Choroid plexus epithelial cell (primary cell): Measurements from ENCODE around the gene STXBP3.

Source experiments
- DNase-seq: peaks from one replicate; pipeline ENCODE4 v3.0.0-alpha.2; 2010; ENCODE audit warnings: low read depth
- H3K4me3 ChIP-seq: 2 replicates; pipeline ENCODE4 v1.5.1; 2011; ENCODE audit warnings: low read depth, mild to moderate bottlenecking, control low read depth, low read length, moderate library complexity
- CTCF ChIP-seq: conservative IDR thresholded peaks from 2 replicates; pipeline ENCODE4 v1.5.1; 2011; ENCODE audit warnings: low read depth, mild to moderate bottlenecking, control low read depth, inconsistent platforms, low read length, moderate library complexity

The STXBP3 gene

GRCh38 chr1:108851567-108851966 is 105.1 kb downstream of the STXBP3 start:
- H3K4me3 ChIP-seq: no peak overlapping the region
- TF ChIP-seq CTCF: no peak
- DNase-seq: peak; percentile 28

GRCh38 chr1:108852221-108852975 is 105.9 kb downstream of the STXBP3 start:
- DNase-seq: peak; percentile 72

GRCh38 chr1:108854221-108855019 is 107.9 kb downstream of the STXBP3 start:
- no peak for TF ChIP-seq CTCF
- DNase-seq: no peak
- no peak overlapping the region for H3K4me3 ChIP-seq

More at GRCh38 chr1:108852221-108852975, 105.9 kb downstream of the STXBP3 start:
- H3K4me3 ChIP-seq: no peak overlapping the region
- TF ChIP-seq CTCF: no peak

- no peak within 1 kb of the TSS for H3K4me3 ChIP-seq
- no peak for DNase-seq
- TF ChIP-seq CTCF: no peak
Observed at GRCh38 chr1:108856994-108857393, 110.5 kb downstream of the STXBP3 start, which contains the start of gene AKNAD1. Gene AKNAD1 (minus strand): TSS chr1:108857094. CDS start chr1:108852664, 4,430 bp downstream.

GRCh38 chr1:108858230-108858950 is 111.9 kb downstream of the STXBP3 start:
- TF ChIP-seq CTCF: no peak
- no peak for DNase-seq
- no peak overlapping the region for H3K4me3 ChIP-seq
